PFSK-1 (cell line): ENCODE results near the gene STIP1.

Experiments used
- POLR2AphosphoS5 ChIP-seq: IDR thresholded peaks from 2 replicates; pipeline ENCODE4 v1.6.1; 2012; ENCODE audit warnings: low read depth, mild to moderate bottlenecking, control low read depth, low read length, moderate library complexity
- REST ChIP-seq, 2 experiments: IDR thresholded peaks; 2 replicates each; pipeline versions ENCODE4 v1.6.1 to v1.8.0; 2011 to 2012; ENCODE audit warnings: low read depth in 2 of 2, low read length in 2 of 2, control low read depth in 1 of 2, inconsistent platforms in 1 of 2, mild to moderate bottlenecking in 1 of 2, moderate library complexity in 1 of 2; ENCODE audit not compliant: insufficient read depth in 1 of 2

- no peak for TF ChIP-seq POLR2AphosphoS5
- TF ChIP-seq REST (IDR thresholded peaks at IDR 0.05; ENCODE audit: insufficient read depth in 1 of 2, low read depth in 2 of 2, low read length in 2 of 2) = no peak
Observed at GRCh38 chr11:64151337-64151736, 34.6 kb upstream of the STIP1 start.
